ENCODE results near the gene CRIP1. TPM values are rescaled to one million over a fixed set of nuclear protein-coding genes. Genes with fewer than 3 reads are reported as not detected.
A peak's percentile ranks its signal among the peaks of the same experiment; 100 is the strongest.

CRIP1 gene
- total RNA-seq, 3 donors from 2014 or later: 24.1 to 32.8 (median 32.8) TPM

GRCh38 chr14:105527381-105527825 is 40.7 kb downstream of the CRIP1 start:
- no peaks in the 10 kb centered on the region for H3K9me3 ChIP-seq
- DNase-seq (ENCODE audit: low spot score in 2 of 2): no peak

GRCh38 chr14:105527826-105528585 is 41.3 kb downstream of the CRIP1 start:
- peaks cover 4 to 24% of the 10 kb centered on the region in 2 donors for H3K4me1 ChIP-seq
- no peaks in the 10 kb centered on the region for H3K9me3 ChIP-seq
- DNase-seq (ENCODE audit: low spot score in 2 of 2): peak; percentile 50 to 81
- peak overlapping the region; percentile 75 to 88 for H3K27ac ChIP-seq
- peaks cover 0 to 3% of the 10 kb centered on the region in 2 donors for H3K27me3 ChIP-seq
- peak; percentile 37 to 64 (median 53) for TF ChIP-seq POLR2AphosphoS5 (IDR thresholded peaks at IDR 0.05)
- no peak for TF ChIP-seq POLR2A (IDR thresholded peaks at IDR 0.05)
- TF ChIP-seq CTCF (IDR thresholded peaks at IDR 0.05): peak; percentile 63 to 79 (median 64)
- peak overlapping the region; percentile 58 to 79 (median 74) for H3K4me3 ChIP-seq
- intact Hi-C loops (cut with DNase I; ENCODE audit: low total_unique reads): no loop called here
- no peaks in the 10 kb centered on the region for H3K36me3 ChIP-seq

More at GRCh38 chr14:105527381-105527825, 40.7 kb downstream of the CRIP1 start:
- intact Hi-C loops (cut with DNase I; ENCODE audit: low total_unique reads): no loop called here
- peak overlapping the region; percentile 58 to 79 (median 74) for H3K4me3 ChIP-seq
- H3K27ac ChIP-seq: peak overlapping the region in 1 of 2 donors; percentile 88
- peaks cover 0 to 3% of the 10 kb centered on the region in 2 donors for H3K27me3 ChIP-seq
- H3K36me3 ChIP-seq: no peaks in the 10 kb centered on the region
- peaks cover 4 to 24% of the 10 kb centered on the region in 2 donors for H3K4me1 ChIP-seq
- no peak for TF ChIP-seq POLR2A (IDR thresholded peaks at IDR 0.05)
- no peak for TF ChIP-seq POLR2AphosphoS5 (IDR thresholded peaks at IDR 0.05)
- no peak for TF ChIP-seq CTCF (IDR thresholded peaks at IDR 0.05)

- Histone ChIP-seq H3K9me3 (no peaks in the 10 kb centered on the region), H3K27me3 (peaks cover 0 to 3% of the 10 kb centered on the region in 2 donors), H3K4me1 (peaks cover 4 to 24% of the 10 kb centered on the region in 2 donors), H3K36me3 (no peaks in the 10 kb centered on the region), H3K4me3 (peak overlapping the region; percentile 58 to 79 (median 74)), H3K27ac (peak overlapping the region; percentile 75 to 88)
- TF ChIP-seq POLR2A (IDR thresholded peaks at IDR 0.05): no peak
- TF ChIP-seq POLR2AphosphoS5 (IDR thresholded peaks at IDR 0.05): no peak
- no peak for TF ChIP-seq CTCF (IDR thresholded peaks at IDR 0.05)
- intact Hi-C loops (cut with DNase I; ENCODE audit: low total_unique reads): no loop called here
- no peak for DNase-seq (ENCODE audit: low spot score in 2 of 2)
Measured at GRCh38 chr14:105528586-105529318, 42.1 kb downstream of the CRIP1 start.

- DNase-seq (ENCODE audit: low spot score in 2 of 2): no peak
- Histone ChIP-seq H3K4me1 (peaks cover 4 to 24% of the 10 kb centered on the region in 2 donors), H3K4me3 (peak overlapping the region in 2 of 3 donors; percentile 74 to 79), H3K27ac (no peak overlapping the region), H3K27me3 (peaks cover 0 to 3% of the 10 kb centered on the region in 2 donors), H3K9me3 (no peaks in the 10 kb centered on the region), H3K36me3 (no peaks in the 10 kb centered on the region)
- intact Hi-C loops (cut with DNase I; ENCODE audit: low total_unique reads): no loop called here
- TF ChIP-seq POLR2AphosphoS5 (IDR thresholded peaks at IDR 0.05) (no peak), CTCF (IDR thresholded peaks at IDR 0.05) (no peak), POLR2A (IDR thresholded peaks at IDR 0.05) (no peak)
Measured at GRCh38 chr14:105529319-105529568, 42.6 kb downstream of the CRIP1 start.

Data from breast epithelium (tissue), 4 donors.